Daoy (cell line): ENCODE results near the gene TRIO. TPM values are rescaled to one million over a fixed set of nuclear protein-coding genes. Genes with fewer than 3 reads are reported as not detected.

Experiments used
- DNase-seq: peaks from one replicate; pipeline ENCODE4 v3.0.0-alpha.2; 2015; ENCODE audit warnings: low read depth
- total RNA-seq: library from RNA; depleted of rRNA; stranded (reverse); fragments of >200 nt; shearing (Covaris generic); gene quantifications from 2 replicates; pipeline ENCODE4 v1.2.3, GENCODE V29; 2014

TRIO gene
- total RNA-seq, 1 experiment from 2014 or later, result 112 TPM

DNA sequence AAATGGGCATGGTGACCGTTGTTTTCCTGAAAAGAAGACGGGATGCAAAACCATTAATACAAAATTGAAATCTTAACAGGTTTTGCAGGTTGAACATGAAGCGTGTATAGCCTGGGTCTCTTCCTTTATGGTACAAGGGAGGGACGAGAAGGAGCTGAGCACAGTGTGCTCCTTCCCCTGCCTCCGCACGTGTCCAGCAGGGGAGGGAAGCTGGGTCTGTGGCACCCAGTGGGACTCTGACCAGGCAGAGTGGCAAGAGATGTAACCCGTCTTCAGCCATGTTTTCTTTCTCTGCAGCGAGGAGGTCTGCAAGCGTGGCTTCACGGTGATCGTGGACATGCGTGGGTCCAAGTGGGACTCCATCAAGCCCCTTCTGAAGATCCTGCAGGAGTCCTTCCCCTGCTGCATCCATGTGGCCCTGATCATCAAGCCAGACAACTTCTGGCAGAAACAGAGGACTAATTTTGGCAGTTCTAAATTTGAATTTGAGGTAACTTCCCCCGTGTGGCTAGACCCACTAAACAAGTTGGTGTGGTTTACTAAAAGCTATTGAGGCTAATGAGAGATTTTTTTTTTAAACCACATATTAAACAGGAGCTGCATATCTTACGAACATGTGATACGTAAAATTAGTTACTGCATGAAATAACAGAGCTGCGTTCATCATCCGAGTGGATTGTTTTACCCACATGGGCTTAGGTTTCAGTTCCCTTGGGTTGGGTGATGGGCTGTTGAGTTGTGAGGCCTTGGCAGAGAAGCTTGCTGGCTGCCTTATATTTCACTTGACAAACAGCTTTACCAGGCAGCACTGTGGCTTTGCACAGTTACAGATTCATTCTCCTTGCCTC lies 143.7 kb downstream of the TRIO start:
- no peak for DNase-seq

DNA sequence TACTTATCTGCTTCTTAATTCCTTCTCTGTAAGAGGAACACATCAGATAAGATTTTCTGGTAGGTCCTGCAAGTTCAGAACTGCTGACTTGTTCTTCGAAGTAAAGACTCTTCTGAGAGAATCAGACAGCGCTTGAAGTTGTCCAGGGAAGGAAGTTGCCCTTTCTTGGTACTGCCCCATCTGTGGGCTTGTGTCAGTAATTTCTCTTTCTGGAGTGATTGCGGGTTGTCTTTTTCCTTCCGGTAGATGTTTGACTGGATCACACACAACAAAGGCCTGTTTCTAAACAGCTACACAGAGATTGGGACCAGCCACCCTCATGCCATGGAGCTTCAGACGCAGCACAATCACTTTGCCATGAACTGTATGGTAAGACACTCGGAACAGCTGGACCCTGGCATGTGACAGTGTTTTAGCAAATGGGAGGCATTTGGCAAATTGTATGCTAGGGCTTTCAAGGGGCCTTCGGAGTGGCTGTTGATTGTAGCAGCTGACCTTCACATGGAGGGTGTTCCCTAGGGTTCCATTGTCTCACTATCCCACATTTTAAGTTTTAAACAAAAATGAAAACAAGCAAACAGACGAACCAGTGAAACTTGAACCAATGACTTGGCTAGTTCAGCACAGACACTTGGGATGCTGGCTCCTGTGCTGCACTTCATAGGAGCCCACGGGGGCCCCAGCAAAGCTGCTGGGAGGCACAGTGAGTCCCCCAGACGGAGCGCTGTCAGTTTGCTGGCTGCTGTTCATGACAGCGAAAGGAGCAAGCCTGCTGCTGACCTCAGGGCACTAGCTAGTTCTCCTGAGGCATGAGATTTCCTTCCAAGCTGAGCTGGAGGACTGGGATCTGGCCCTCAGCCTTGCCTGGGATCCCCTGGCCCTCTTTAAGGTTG lies 149.9 kb downstream of the TRIO start:
- no peak for DNase-seq

- no peak for DNase-seq
Measured at GRCh38 chr5:14295610-14296009, 152.5 kb downstream of the TRIO start.

- DNase-seq, result no peak
Measured at GRCh38 chr5:14296533-14297331, 153.6 kb downstream of the TRIO start.

DNA sequence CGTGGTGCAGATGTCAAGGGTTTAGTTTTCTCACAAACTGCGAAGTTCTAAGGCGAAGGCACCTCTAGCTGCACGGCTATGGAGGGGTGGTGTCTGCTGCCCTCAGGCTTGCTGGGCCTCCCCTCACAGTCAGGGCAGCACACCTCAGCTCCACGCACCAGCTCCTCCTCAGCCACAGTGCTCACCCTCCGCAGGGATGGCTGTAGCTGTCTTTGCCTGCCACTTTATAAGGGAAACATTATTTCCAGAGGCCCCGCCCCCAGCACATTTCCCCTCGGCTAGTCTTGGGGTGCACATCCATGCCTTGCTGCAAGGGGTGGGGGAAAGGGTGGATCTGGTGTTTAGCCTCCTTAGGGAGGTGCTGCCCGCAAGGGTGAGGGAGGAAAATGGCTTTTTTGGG lies 154.6 kb downstream of the TRIO start:
- no peak for DNase-seq

DNA sequence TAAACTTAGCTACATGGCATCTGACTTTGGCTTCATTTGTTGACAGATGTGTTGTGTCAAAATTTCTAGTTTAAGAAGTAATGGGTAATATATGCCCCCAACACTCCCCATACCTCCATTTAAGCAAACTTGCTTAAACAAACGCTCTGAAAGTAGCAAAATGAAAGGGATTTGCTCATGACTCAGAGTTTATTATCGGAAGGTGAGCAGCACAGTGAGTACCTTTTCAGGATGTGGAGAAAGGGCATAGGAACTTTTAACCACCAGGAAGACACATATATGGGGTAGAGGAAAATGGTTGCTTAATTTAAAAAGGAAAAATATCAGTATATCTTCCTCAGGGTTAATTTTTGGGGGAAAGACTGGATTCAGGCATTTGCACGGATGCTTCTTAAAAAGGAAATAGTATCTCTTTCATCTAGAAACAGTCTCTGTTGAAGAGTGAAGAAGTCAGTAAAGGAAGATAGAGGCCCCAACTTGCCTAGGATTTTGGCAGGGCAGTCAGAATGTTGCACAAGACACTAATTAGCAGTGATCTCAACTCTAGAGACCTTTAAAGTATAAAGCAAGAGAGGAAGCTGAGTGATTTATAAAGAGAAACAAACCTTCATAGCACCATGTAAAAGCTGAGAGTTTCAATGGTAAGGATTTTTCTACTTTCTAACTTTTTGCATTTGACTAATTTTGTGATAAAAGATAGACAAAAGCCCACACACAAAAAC lies 155.1 kb downstream of the TRIO start:
- no peak for DNase-seq

DNA sequence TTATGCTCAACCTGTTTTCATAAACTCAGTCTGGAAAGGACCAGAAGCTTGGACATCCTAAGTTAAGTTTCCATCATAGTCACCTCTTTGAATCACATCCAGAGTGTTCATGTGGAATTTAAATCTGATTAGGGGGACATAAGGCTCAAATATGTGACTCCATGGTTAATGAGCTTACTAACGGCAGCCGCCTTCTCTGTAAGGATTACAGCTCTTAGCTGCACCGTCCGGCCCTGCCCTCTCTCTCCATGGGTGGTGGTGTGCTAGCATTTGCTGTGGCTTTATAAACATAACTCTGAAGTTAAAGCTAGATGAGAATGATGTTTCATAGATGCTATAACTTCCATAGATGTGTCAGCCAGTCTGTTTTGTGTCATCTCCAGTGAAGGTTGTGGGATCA lies 156.5 kb downstream of the TRIO start:
- DNase-seq, result no peak

DNA sequence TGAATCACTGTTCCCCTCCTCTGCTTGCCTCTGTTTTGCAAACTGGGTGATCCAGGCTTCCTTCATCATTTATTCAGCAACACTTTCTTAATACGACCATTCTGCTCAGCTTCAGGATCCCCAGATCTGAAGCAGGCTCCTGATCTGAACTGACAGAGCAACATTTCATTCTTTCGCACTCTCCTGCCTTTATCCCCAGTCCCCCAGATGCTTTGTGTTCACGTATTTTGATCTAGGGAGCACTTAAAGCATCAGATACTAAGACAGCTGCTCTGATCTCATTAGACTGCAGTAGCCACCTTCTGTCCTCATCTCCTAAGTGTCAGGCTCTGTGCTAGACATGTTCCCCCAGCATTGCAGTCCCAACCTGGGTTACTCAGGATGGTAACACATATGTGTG lies 158.0 kb downstream of the TRIO start:
- no peak for DNase-seq

- DNase-seq, result no peak
Measured at GRCh38 chr5:14302330-14302729, 159.2 kb downstream of the TRIO start.

GRCh38 chr5:14305045-14305444 lies 161.9 kb downstream of the TRIO start:
- DNase-seq, result peak; percentile 83

GRCh38 chr5:14306329-14306815 lies 163.2 kb downstream of the TRIO start:
- DNase-seq, result no peak

DNA sequence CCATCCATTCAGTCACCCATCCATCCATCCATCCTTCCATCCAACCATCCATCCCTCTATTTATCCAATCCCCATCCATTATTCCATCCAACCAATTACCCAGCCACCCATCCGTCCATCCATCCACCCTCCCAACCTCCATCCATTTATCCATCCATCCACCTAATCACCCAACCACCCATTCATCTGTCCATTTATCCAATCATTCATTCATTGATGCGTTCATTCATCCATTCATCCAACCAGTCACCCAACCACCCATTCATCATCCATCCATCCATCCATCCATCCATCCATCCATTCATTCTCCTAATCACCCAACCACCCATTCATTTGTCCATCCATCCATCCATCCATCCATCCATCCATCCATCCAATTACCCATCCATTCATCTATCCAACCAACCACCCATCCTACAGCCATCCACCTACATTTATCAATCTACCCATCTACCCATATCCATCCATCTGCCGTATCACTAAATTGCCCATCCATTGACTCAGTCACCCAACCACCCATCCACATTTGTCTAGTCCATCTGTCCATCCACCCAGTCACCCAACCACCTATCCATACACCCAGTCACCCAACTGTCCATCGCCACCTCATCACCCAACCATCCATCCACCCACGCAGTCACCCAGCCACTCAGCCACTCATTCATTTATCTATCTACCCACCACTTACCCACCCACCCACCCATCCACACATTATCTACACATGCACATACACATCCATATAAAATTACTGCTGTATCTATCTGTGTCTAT lies 165.4 kb downstream of the TRIO start:
- peak; percentile 14 for DNase-seq

GRCh38 chr5:14309199-14309598 lies 166.1 kb downstream of the TRIO start:
- DNase-seq, result no peak

DNA sequence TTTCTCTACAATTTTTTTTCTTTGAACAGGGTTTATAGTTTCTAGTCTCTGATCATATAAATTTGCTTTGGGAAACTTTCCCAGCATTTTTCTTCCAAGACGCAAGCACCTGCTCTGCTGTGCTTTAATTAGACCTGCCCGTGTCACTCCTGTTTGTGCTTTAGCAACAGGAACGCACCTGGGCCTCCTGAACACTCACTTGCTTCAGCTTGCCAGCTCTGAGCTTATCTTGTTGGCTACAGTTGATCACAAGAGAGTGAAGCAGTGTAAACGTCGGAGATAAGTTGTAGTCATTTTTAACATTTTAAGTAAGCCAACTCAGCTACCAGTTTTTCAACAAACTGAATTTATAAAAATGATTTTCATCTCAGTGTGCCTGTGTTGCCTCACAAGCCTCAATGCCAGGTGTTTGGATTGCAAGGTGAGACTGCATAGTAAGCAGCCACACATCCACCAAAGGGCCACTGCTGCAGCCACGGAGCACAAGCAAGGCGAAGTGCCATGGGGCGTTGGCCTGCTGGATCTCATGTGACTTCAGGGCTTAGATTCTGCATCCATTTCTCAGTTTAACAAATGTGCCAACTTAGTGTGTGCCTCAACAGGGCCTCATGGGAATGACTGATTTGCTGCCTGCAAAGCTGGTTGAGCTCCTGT lies 166.9 kb downstream of the TRIO start:
- DNase-seq, result no peak

DNA sequence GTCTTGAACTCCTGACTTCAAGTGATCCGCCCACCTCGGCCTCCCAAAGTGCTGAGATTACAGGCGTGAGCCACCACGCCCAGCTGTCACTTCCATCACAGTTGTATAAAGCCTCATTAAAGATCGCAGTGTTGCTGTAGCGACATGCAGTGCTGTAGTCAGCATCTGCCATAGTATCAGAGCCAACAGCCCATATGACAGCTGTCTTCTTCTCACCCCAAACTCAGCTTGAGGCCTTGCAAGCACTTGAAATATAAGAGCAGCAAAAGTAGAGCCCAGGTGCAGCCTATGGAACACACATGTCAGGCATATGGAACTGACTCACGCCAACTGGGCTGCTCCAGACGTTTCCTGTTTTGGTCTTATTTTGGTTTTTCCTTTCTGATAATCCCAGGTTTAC lies 167.8 kb downstream of the TRIO start:
- no peak for DNase-seq

DNA sequence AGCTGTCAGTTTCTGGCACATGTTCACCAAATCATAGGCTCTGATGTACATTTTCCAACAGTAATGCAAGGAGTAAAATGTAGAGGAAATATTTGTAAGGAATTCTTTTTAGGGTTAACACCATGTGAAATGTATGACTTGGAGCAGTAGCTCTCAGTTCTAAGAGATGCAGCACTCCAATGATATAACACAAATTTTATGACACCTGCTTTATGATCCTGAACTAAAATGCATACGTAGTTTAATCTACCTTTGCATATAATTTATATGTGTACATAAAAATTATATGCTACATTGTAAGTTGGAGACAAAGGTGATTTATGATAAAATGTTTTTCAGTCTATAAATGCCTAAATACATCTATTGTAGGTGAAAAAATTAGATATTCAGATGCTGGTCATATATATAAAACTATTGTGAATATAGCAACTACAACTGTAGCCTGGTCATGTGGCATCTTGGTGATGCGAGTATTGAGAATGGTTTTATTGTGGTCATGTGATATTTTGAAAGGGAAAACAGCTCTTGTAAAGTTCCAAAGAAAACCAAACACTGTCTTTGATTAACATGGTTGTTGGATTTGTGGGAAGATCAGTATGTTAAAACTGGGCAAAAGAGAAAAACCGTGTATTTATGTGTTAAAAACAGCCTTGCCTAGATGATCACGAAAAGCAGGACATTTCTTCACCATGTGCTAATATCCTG lies 171.0 kb downstream of the TRIO start:
- no peak for DNase-seq

GRCh38 chr5:14316471-14316870 lies 173.3 kb downstream of the TRIO start:
- no peak for DNase-seq

- no peak for DNase-seq
Measured at GRCh38 chr5:14319102-14319501, 176.0 kb downstream of the TRIO start.

- no peak for DNase-seq
Measured at GRCh38 chr5:14321936-14322335, 178.8 kb downstream of the TRIO start.
